ENCODE results near the gene ELMOD3.
"Not testable (repeated sequence)": the region's sequence is repeated elsewhere in the genome, so short reads cannot be mapped to it uniquely, and the experiment has no call there.

The ELMOD3 gene

GRCh38 chr2:85324639-85325465, 29.7 kb upstream of the ELMOD3 start:
- H3K4me1 Mint-ChIP-seq (ENCODE audit: low read depth): peaks cover 59% of the 10 kb centered on the region
- H3K4me3 Mint-ChIP-seq: peak overlapping the region; percentile 97
- H3K36me3 Mint-ChIP-seq (ENCODE audit: low read depth): peaks cover 77% of the 10 kb centered on the region
- peak overlapping the region; percentile 22 for H3K27ac Mint-ChIP-seq
- DNase-seq (ENCODE audit: low spot score): no peak
- H3K27me3 Mint-ChIP-seq (ENCODE audit: low read depth): no peaks in the 10 kb centered on the region
- H3K9me3 Mint-ChIP-seq: no peaks in the 10 kb centered on the region

- H3K4me1 Mint-ChIP-seq (ENCODE audit: low read depth): peaks cover 54% of the 10 kb centered on the region
- peak overlapping the region; percentile 22 for H3K27ac Mint-ChIP-seq
- H3K9me3 Mint-ChIP-seq: no peaks in the 10 kb centered on the region
- no peaks in the 10 kb centered on the region for H3K27me3 Mint-ChIP-seq (ENCODE audit: low read depth)
- peaks cover 71% of the 10 kb centered on the region for H3K36me3 Mint-ChIP-seq (ENCODE audit: low read depth)
- peak overlapping the region; percentile 97 for H3K4me3 Mint-ChIP-seq
- DNase-seq (ENCODE audit: low spot score): no peak
Observed at GRCh38 chr2:85325466-85325811, 29.1 kb upstream of the ELMOD3 start.

- DNase-seq (ENCODE audit: low spot score): peak; percentile 61
- no peaks in the 10 kb centered on the region for H3K27me3 Mint-ChIP-seq (ENCODE audit: low read depth)
- H3K4me3 Mint-ChIP-seq: peak overlapping the region; percentile 97
- peaks cover 50% of the 10 kb centered on the region for H3K4me1 Mint-ChIP-seq (ENCODE audit: low read depth)
- H3K36me3 Mint-ChIP-seq (ENCODE audit: low read depth): peaks cover 60% of the 10 kb centered on the region
- no peaks in the 10 kb centered on the region for H3K9me3 Mint-ChIP-seq
- H3K27ac Mint-ChIP-seq: peak overlapping the region; percentile 99
Observed at GRCh38 chr2:85326406-85327159, 28.0 kb upstream of the ELMOD3 start.

GRCh38 chr2:85327160-85327821, 27.3 kb upstream of the ELMOD3 start:
- peak; percentile 48 for DNase-seq (ENCODE audit: low spot score)
- H3K9me3 Mint-ChIP-seq: no peaks in the 10 kb centered on the region
- peak overlapping the region; percentile 99 for H3K27ac Mint-ChIP-seq
- H3K27me3 Mint-ChIP-seq (ENCODE audit: low read depth): no peaks in the 10 kb centered on the region
- peaks cover 53% of the 10 kb centered on the region for H3K36me3 Mint-ChIP-seq (ENCODE audit: low read depth)
- peak overlapping the region; percentile 97 for H3K4me3 Mint-ChIP-seq
- H3K4me1 Mint-ChIP-seq (ENCODE audit: low read depth): peaks cover 47% of the 10 kb centered on the region

GRCh38 chr2:85327822-85328617, 26.5 kb upstream of the ELMOD3 start, which contains the start of gene TGOLN2:
TGOLN2 (minus strand) TSS chr2:85327989; CDS start chr2:85327962, 27 bp downstream.
- peak within 1 kb of the TSS; percentile 97 for H3K4me3 Mint-ChIP-seq
- peaks cover 40% of the 10 kb centered on the region for H3K4me1 Mint-ChIP-seq (ENCODE audit: low read depth)
- no peaks in the 10 kb centered on the region for H3K27me3 Mint-ChIP-seq (ENCODE audit: low read depth)
- no peaks in the 10 kb centered on the region for H3K9me3 Mint-ChIP-seq
- H3K36me3 Mint-ChIP-seq (ENCODE audit: low read depth): peaks cover 46% of the 10 kb centered on the region
- DNase-seq (ENCODE audit: low spot score): peak; percentile 92
- peak within 1 kb of the TSS; percentile 99 for H3K27ac Mint-ChIP-seq

- Mint-ChIP-seq H3K27ac (peak overlapping the region; percentile 0), H3K9me3 (no peaks in the 10 kb centered on the region), H3K4me3 (peak overlapping the region; percentile 0), H3K27me3 (ENCODE audit: low read depth) (no peaks in the 10 kb centered on the region), H3K36me3 (ENCODE audit: low read depth) (peaks cover 36% of the 10 kb centered on the region), H3K4me1 (ENCODE audit: low read depth) (peaks cover 33% of the 10 kb centered on the region)
- no peak for DNase-seq (ENCODE audit: low spot score)
Observed at GRCh38 chr2:85329181-85329651, 25.4 kb upstream of the ELMOD3 start.

GRCh38 chr2:85329701-85330100, 24.9 kb upstream of the ELMOD3 start:
- H3K4me1 Mint-ChIP-seq (ENCODE audit: low read depth): peaks cover 30% of the 10 kb centered on the region
- H3K27me3 Mint-ChIP-seq (ENCODE audit: low read depth); DNase-seq (ENCODE audit: low spot score); H3K9me3 Mint-ChIP-seq: not testable (repeated sequence)
- peaks cover 31% of the 10 kb centered on the region for H3K36me3 Mint-ChIP-seq (ENCODE audit: low read depth)
- peak overlapping the region; percentile 0 for H3K27ac Mint-ChIP-seq
- peak overlapping the region; percentile 0 for H3K4me3 Mint-ChIP-seq

GRCh38 chr2:85330839-85331636, 23.5 kb upstream of the ELMOD3 start:
- Mint-ChIP-seq H3K27ac (peak overlapping the region; percentile 22), H3K36me3 (ENCODE audit: low read depth) (peaks cover 18% of the 10 kb centered on the region), H3K27me3 (ENCODE audit: low read depth) (no peaks in the 10 kb centered on the region), H3K4me1 (ENCODE audit: low read depth) (peaks cover 18% of the 10 kb centered on the region), H3K9me3 (no peaks in the 10 kb centered on the region), H3K4me3 (no peak overlapping the region)
- DNase-seq (ENCODE audit: low spot score): no peak

GRCh38 chr2:85333877-85334276, 20.7 kb upstream of the ELMOD3 start:
- DNase-seq (ENCODE audit: low spot score); H3K9me3 Mint-ChIP-seq; H3K36me3 Mint-ChIP-seq (ENCODE audit: low read depth); H3K4me3 Mint-ChIP-seq; H3K27me3 Mint-ChIP-seq (ENCODE audit: low read depth); H3K27ac Mint-ChIP-seq: not testable (repeated sequence)
- H3K4me1 Mint-ChIP-seq (ENCODE audit: low read depth): peaks cover 14% of the 10 kb centered on the region

- H3K4me1 Mint-ChIP-seq (ENCODE audit: low read depth): peaks cover 10% of the 10 kb centered on the region
- H3K27ac Mint-ChIP-seq: no peak overlapping the region
- DNase-seq (ENCODE audit: low spot score): no peak
- peaks cover 11% of the 10 kb centered on the region for H3K27me3 Mint-ChIP-seq (ENCODE audit: low read depth)
- no peak overlapping the region for H3K4me3 Mint-ChIP-seq
- H3K9me3 Mint-ChIP-seq: no peaks in the 10 kb centered on the region
- no peaks in the 10 kb centered on the region for H3K36me3 Mint-ChIP-seq (ENCODE audit: low read depth)
Observed at GRCh38 chr2:85334928-85335327, 19.6 kb upstream of the ELMOD3 start.

- no peak for DNase-seq (ENCODE audit: low spot score)
- Mint-ChIP-seq H3K27ac (no peak overlapping the region), H3K9me3 (no peaks in the 10 kb centered on the region), H3K36me3 (ENCODE audit: low read depth) (peaks cover 13% of the 10 kb centered on the region), H3K4me3 (no peak overlapping the region), H3K4me1 (ENCODE audit: low read depth) (no peaks in the 10 kb centered on the region), H3K27me3 (ENCODE audit: low read depth) (peaks cover 11% of the 10 kb centered on the region)
Observed at GRCh38 chr2:85340034-85340892, 14.3 kb upstream of the ELMOD3 start.

All from T-helper 2 cell treated with Interferon-gamma antibody and Interleukin-4, amounts not matched to agents 5 μg/mL and 100 μg/mL, for 36 hours (primary cell).